IPS DF 4.7 (cell line): ENCODE measurements around the gene NR4A1.
"Not testable (repeated sequence)": the region's sequence is repeated elsewhere in the genome, so short reads cannot be mapped to it uniquely, and the experiment has no call there.

ENCODE experiments used
- DNase-seq: peaks from one replicate; pipeline ENCODE4 v3.0.0-alpha.2; 2013; ENCODE audit warnings: low spot score; ENCODE audit errors: extremely low read depth

NR4A1 gene

DNA sequence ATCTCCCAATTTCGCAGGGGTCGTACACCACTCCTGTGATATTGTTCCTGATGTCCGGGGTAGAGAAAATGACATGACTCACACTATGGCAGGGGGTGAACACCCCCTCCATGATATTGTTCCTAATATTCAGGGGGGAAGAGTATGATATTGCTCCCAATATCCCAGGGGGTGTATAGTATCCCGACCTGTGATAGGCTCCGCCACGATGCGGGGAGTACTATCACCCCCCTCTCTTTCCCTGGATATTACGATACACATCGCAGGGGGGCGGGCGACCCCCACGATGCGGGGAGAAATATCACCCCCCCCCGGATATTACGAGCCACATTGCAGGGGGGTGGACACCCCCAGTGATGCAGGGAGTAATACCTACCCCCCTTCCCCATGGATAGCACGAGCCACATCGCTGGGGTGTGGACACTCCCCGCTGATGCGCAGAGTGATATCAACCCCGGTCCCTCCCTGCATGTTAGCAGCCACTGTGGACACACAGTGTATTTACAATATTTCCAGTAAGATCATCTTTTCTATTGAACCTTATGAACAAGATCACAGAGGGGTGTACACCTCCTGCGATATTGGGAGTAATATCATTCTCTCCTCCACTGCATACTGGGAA is 45.9 kb downstream of the NR4A1 start:
- no peak for DNase-seq

DNA sequence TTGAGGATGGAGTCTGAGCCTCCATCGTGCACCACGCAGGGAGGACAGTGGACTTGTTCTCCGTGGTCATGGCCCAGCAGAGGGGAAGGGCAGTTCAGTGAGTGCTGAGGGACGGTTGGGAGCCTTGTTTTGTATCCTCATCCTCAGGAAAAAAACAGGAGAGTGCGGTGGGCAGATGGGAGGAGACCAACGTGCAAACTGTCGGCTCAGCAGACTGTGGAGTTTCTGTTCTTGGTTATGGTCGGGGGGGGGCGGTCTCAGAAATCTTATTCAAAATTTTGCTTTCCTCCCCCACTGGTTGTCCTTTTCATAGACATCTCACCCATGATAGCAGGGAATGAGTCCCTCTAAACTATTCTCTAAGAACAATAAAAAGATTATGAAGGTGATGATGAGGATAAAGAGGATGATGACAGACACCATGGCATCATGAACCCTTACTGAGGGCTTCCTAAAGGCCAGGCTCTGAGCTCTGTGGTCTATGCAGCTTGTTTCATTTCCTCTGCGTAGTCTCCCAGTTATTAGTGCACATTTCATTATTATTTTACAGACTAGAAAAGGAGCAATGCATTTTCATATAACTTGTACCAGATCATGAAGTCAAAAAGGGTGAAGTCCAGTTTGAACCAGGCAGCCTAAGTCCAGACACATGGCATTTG is 53.3 kb downstream of the NR4A1 start:
- DNase-seq: not testable (repeated sequence)
